ENCODE results near the gene ADAMTS18.

ADAMTS18 gene

DNA sequence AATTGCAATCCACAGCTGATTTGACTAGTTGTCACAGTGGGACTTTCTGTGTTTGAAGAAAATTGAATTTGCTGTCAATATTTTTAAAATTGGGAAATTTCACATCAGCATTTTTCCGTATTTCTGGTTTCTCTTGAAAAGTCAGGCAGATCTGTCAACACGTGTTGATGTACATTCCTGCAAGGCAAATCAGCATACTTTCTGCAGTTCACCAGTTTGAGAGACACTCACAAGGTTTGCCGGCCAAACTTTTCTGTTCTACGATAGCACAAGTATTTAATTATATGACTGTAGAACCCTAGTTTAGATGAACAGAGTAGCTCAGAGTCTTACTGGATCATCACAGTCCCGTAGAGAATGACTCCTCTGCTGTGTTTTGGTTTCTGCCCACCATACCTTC is 102.0 kb downstream of the ADAMTS18 start:
- Histone ChIP-seq H3K27ac (replicated peaks) (no peak overlapping the region), H3K4me3 (replicated peaks; ENCODE audit: insufficient read depth, low read length) (no peak overlapping the region), H3K27me3 (ENCODE audit: insufficient read depth, poor library complexity, severe bottlenecking) (no peaks in the 10 kb centered on the region)
- no peak for DNase-seq (ENCODE audit: low read depth in 1 of 2, low spot score in 1 of 2)
- no peak for TF ChIP-seq POLR2AphosphoS5 (IDR thresholded peaks at IDR 0.05; ENCODE audit: low read depth)
- no peak for TF ChIP-seq SPI1 (IDR thresholded peaks at IDR 0.05; ENCODE audit: borderline replicate concordance, low read depth)
- no peak for TF ChIP-seq GABPA (IDR thresholded peaks at IDR 0.05; ENCODE audit: low read depth)
- TF ChIP-seq, protein P1, sequence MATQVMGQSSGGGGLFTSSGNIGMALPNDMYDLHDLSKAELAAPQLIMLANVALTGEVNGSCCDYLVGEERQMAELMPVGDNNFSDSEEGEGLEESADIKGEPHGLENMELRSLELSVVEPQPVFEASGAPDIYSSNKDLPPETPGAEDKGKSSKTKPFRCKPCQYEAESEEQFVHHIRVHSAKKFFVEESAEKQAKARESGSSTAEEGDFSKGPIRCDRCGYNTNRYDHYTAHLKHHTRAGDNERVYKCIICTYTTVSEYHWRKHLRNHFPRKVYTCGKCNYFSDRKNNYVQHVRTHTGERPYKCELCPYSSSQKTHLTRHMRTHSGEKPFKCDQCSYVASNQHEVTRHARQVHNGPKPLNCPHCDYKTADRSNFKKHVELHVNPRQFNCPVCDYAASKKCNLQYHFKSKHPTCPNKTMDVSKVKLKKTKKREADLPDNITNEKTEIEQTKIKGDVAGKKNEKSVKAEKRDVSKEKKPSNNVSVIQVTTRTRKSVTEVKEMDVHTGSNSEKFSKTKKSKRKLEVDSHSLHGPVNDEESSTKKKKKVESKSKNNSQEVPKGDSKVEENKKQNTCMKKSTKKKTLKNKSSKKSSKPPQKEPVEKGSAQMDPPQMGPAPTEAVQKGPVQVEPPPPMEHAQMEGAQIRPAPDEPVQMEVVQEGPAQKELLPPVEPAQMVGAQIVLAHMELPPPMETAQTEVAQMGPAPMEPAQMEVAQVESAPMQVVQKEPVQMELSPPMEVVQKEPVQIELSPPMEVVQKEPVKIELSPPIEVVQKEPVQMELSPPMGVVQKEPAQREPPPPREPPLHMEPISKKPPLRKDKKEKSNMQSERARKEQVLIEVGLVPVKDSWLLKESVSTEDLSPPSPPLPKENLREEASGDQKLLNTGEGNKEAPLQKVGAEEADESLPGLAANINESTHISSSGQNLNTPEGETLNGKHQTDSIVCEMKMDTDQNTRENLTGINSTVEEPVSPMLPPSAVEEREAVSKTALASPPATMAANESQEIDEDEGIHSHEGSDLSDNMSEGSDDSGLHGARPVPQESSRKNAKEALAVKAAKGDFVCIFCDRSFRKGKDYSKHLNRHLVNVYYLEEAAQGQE (IDR thresholded peaks at IDR 0.05; ENCODE audit: insufficient replicate concordance, low read depth), result no peak
- TF ChIP-seq, protein P2, sequence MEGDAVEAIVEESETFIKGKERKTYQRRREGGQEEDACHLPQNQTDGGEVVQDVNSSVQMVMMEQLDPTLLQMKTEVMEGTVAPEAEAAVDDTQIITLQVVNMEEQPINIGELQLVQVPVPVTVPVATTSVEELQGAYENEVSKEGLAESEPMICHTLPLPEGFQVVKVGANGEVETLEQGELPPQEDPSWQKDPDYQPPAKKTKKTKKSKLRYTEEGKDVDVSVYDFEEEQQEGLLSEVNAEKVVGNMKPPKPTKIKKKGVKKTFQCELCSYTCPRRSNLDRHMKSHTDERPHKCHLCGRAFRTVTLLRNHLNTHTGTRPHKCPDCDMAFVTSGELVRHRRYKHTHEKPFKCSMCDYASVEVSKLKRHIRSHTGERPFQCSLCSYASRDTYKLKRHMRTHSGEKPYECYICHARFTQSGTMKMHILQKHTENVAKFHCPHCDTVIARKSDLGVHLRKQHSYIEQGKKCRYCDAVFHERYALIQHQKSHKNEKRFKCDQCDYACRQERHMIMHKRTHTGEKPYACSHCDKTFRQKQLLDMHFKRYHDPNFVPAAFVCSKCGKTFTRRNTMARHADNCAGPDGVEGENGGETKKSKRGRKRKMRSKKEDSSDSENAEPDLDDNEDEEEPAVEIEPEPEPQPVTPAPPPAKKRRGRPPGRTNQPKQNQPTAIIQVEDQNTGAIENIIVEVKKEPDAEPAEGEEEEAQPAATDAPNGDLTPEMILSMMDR (IDR thresholded peaks at IDR 0.05; ENCODE audit: insufficient read depth, low read length), result no peak

DNA sequence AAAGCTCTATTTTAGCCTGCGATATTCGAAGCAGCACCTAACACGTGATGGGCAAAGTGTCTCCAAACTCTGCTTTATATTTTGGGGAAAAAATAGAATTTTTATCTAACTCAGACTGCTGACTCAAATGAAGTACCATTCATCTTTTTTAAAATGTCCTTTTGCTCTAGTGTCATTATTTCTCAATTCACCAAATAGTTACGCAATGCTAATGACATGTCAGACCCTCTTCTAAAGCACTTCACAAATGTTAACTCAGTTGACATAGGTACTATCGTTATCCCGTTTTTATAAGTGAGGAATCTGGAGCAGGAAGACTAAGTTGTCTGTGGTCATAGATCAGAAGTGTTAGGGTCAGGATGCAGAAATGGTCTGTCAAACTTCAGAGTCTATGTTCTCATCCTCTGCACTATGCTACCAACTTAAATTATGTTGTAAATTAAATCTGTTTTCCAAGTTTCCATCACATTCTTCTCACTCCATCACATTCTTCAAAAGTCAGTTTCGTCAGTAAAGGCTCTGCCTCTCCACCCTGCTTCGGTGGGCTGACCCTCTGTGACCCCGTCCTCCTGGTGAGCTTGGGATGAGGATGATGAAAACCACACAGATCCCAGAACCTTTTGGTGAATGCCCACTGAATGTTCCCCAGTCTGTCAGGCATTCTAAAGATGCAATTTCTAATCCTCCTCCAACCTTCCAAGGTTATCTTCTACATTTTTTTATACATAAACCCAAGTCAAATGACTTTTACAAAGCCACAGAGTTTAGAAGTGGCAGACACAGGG is 102.8 kb downstream of the ADAMTS18 start:
- Histone ChIP-seq H3K27me3 (ENCODE audit: insufficient read depth, poor library complexity, severe bottlenecking) (no peaks in the 10 kb centered on the region), H3K27ac (replicated peaks) (no peak overlapping the region), H3K4me3 (replicated peaks; ENCODE audit: insufficient read depth, low read length) (no peak overlapping the region)
- DNase-seq (ENCODE audit: low read depth in 1 of 2, low spot score in 1 of 2), result no peak
- no peak for TF ChIP-seq POLR2AphosphoS5 (IDR thresholded peaks at IDR 0.05; ENCODE audit: low read depth)
- no peak for TF ChIP-seq SPI1 (IDR thresholded peaks at IDR 0.05; ENCODE audit: borderline replicate concordance, low read depth)
- TF ChIP-seq, protein P1 (IDR thresholded peaks at IDR 0.05; ENCODE audit: insufficient replicate concordance, low read depth), result no peak
- no peak for TF ChIP-seq GABPA (IDR thresholded peaks at IDR 0.05; ENCODE audit: low read depth)
- TF ChIP-seq, protein P2 (IDR thresholded peaks at IDR 0.05; ENCODE audit: insufficient read depth, low read length), result no peak

DNA sequence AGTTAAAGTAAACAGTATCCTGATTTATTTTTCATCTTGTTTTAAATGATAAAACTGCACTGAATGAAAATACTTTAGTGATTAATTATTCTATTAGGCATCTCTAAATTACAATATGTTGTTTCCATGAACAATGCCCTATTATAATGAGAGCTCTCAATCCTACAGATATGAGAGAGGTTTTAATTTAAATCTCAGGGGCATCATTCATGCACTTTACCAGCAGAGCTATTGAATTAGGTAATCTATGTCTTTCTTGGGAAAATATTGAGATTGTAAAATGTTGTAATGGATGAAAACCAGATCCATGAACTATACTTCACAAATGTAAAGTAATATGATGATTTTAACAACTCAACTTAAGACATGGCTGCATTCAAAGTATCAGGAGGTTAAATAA is 103.8 kb downstream of the ADAMTS18 start:
- no peak for DNase-seq (ENCODE audit: low read depth in 1 of 2, low spot score in 1 of 2)
- TF ChIP-seq, protein P2 (IDR thresholded peaks at IDR 0.05; ENCODE audit: insufficient read depth, low read length), result no peak
- TF ChIP-seq, protein P1 (IDR thresholded peaks at IDR 0.05; ENCODE audit: insufficient replicate concordance, low read depth), result no peak
- no peak for TF ChIP-seq GABPA (IDR thresholded peaks at IDR 0.05; ENCODE audit: low read depth)
- TF ChIP-seq POLR2AphosphoS5 (IDR thresholded peaks at IDR 0.05; ENCODE audit: low read depth), result no peak
- no peak for TF ChIP-seq SPI1 (IDR thresholded peaks at IDR 0.05; ENCODE audit: borderline replicate concordance, low read depth)
- Histone ChIP-seq H3K4me3 (replicated peaks; ENCODE audit: insufficient read depth, low read length) (no peak overlapping the region), H3K27ac (replicated peaks) (no peak overlapping the region), H3K27me3 (ENCODE audit: insufficient read depth, poor library complexity, severe bottlenecking) (no peaks in the 10 kb centered on the region)
